ENCODE measurements around the gene SIRPA. TPM values are rescaled to one million over a fixed set of nuclear protein-coding genes. Genes with fewer than 3 reads are reported as not detected.

Gene SIRPA
- total RNA-seq, 1 experiment from 2014 or later: 6.0 TPM

DNA sequence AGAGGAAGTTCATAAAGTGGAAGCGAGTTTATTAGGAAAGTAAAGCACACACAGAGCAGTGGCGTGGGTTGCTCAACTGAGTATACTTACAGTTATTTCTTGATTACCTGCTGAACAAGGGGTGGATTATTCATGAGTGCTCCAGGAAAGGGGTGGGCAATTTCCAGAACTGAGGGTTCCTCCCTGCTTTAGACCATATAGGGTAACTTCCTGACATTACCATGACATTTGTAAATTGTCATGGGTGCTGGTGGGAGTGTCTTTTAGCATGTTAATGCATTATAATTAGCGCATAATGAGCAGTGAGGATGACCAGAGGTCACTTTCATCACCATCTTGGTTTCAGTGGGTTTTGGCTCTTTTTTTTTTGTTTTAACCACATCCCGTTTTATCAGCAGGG, 68.9 kb downstream of the SIRPA start:
- H4K20me1 ChIP-seq (ENCODE audit: control insufficient read depth, insufficient read depth, insufficient read length): no peaks in the 10 kb centered on the region
- TF ChIP-seq, protein P1, sequence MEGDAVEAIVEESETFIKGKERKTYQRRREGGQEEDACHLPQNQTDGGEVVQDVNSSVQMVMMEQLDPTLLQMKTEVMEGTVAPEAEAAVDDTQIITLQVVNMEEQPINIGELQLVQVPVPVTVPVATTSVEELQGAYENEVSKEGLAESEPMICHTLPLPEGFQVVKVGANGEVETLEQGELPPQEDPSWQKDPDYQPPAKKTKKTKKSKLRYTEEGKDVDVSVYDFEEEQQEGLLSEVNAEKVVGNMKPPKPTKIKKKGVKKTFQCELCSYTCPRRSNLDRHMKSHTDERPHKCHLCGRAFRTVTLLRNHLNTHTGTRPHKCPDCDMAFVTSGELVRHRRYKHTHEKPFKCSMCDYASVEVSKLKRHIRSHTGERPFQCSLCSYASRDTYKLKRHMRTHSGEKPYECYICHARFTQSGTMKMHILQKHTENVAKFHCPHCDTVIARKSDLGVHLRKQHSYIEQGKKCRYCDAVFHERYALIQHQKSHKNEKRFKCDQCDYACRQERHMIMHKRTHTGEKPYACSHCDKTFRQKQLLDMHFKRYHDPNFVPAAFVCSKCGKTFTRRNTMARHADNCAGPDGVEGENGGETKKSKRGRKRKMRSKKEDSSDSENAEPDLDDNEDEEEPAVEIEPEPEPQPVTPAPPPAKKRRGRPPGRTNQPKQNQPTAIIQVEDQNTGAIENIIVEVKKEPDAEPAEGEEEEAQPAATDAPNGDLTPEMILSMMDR (conservative IDR thresholded peaks at IDR 0.05): no peak
- no peak overlapping the region for H4K91ac ChIP-seq (ENCODE audit: insufficient read length, low read depth, low read length)
- H3K4me2 ChIP-seq (ENCODE audit: insufficient read depth, insufficient read length, low read length): no peak overlapping the region
- no peak overlapping the region for H3K18ac ChIP-seq (ENCODE audit: insufficient read length, low read depth, low read length)
- no peaks in the 10 kb centered on the region for H3K79me1 ChIP-seq (ENCODE audit: insufficient read depth, low read depth, low read length, poor library complexity, severe bottlenecking)
- H3K9me3 ChIP-seq (ENCODE audit: control insufficient read depth, low read depth, low read length): no peaks in the 10 kb centered on the region
- H3K23me2 ChIP-seq (ENCODE audit: insufficient read length, low read depth, low read length, poor library complexity, severe bottlenecking): peaks cover 3% of the 10 kb centered on the region
- H3K4me1 Mint-ChIP-seq: peaks cover 39 to 49% of the 10 kb centered on the region in 2 experiments
- no peaks in the 10 kb centered on the region for H3K79me2 ChIP-seq (ENCODE audit: insufficient read depth, low read length)
- H3K36me3 Mint-ChIP-seq (ENCODE audit: insufficient read depth in 1 of 3, low read depth in 3 of 3): no peaks in the 10 kb centered on the region
- H3K4me3 Mint-ChIP-seq: no peak overlapping the region; a peak in 1 of 5 replicates
- no peak overlapping the region for H2BK12ac ChIP-seq (ENCODE audit: insufficient read length, low read depth, low read length)
- H2BK20ac ChIP-seq (ENCODE audit: low read depth, low read length, poor library complexity, severe bottlenecking): no peak overlapping the region
- no peak overlapping the region for H3K23ac ChIP-seq (ENCODE audit: insufficient read length, low read depth, low read length)
- no peaks in the 10 kb centered on the region for H3K27me3 ChIP-seq (ENCODE audit: insufficient read depth, low read length)
- no peak overlapping the region for H2AK5ac ChIP-seq (ENCODE audit: insufficient read length, low read length)
- no peak overlapping the region for H3K4ac ChIP-seq (ENCODE audit: low read depth, low read length)
- no peak overlapping the region for H3K56ac ChIP-seq (ENCODE audit: insufficient read length, low read depth, low read length)
- peaks cover 5% of the 10 kb centered on the region; the same call in 1 of the 2 replicates for H3K4me1 ChIP-seq (ENCODE audit: insufficient read depth, low read length)
- H3T11ph ChIP-seq (ENCODE audit: low read length): no peak overlapping the region
- no peak overlapping the region for H3K14ac ChIP-seq (ENCODE audit: insufficient read depth, low read length)
- no peak overlapping the region for H4K8ac ChIP-seq (replicated peaks; ENCODE audit: insufficient read length, low read depth, low read length)
- H2BK15ac ChIP-seq (ENCODE audit: low read depth, low read length): no peak overlapping the region
- DNase-seq: no peak
- H3K27ac ChIP-seq (ENCODE audit: insufficient read length, low read depth, low read length): no peak overlapping the region
- no peak overlapping the region for H4K5ac ChIP-seq (ENCODE audit: insufficient read length, low read depth, low read length)
- WGBS (ENCODE audit: extremely low coverage, insufficient read length, low lambda C conversion rate): no CpG with 5 or more reads among the region's 4 CpGs
- H3K9me3 Mint-ChIP-seq: peaks cover 0 to 2% of the 10 kb centered on the region in 2 experiments; a peak in 2 of 5 replicates
- H3K27ac Mint-ChIP-seq: no peak overlapping the region; a peak in 1 of 7 replicates
- no peak overlapping the region for H2AFZ ChIP-seq (ENCODE audit: low read length)
- peaks cover 30% of the 10 kb centered on the region for H3K27me3 Mint-ChIP-seq (ENCODE audit: low read depth)
- no peak overlapping the region for H2BK5ac ChIP-seq (ENCODE audit: insufficient read length, low read length)
- no peak overlapping the region for H3K9ac ChIP-seq (ENCODE audit: extremely low read depth, insufficient read length, low read length)
- no peak overlapping the region for H2BK120ac ChIP-seq (ENCODE audit: low read depth, low read length, poor library complexity, severe bottlenecking)

Data from H9 (cell line).